A549 (cell line): ENCODE results near the gene RABGAP1L. TPM values are rescaled to one million over a fixed set of nuclear protein-coding genes. Genes with fewer than 3 reads are reported as not detected.
A peak's percentile ranks its signal among the peaks of the same experiment; 100 is the strongest.
"Not testable (repeated sequence)": the region's sequence is repeated elsewhere in the genome, so short reads cannot be mapped to it uniquely, and the experiment has no call there.

Experiments used
- ATAC-seq, 2 experiments: fragments of 200-7000 bp in 1 of 2; fragments of >200 bp in 1 of 2; cut with Nextera tagmentation in 1 of 2; cut with Tn5 transposase in 1 of 2; 3 replicates each; pipeline versions ENCODE4 v1.8.0 to v1.9.1; 2018 to 2020; ENCODE audit warnings: mild to moderate bottlenecking in 1 of 2, moderate library complexity in 1 of 2
- CTCF ChIA-PET: fragments of 300-600 bp; sonication (Branson Sonifier 250); formaldehyde crosslinking; extraction: SDS; loops from one replicate; lab custom pipeline; 2021; ENCODE audit warnings: antibody characterized with exemption, inconsistent platforms; lab: Yijun Ruan, JAX
- POLR2A ChIA-PET: fragments of 350-600 bp; formaldehyde crosslinking; extraction: SDS; loops from one replicate; lab custom pipeline; 2021; ENCODE audit warnings: antibody characterized with exemption, inconsistent platforms; lab: Yijun Ruan, JAX
- DNase-seq, 2 experiments: peaks; one replicate each; pipeline versions ENCODE4 v3.0.0 to v3.0.0-alpha.2; 2011 to 2016; ENCODE audit warnings: low read depth in 1 of 2, low spot score in 1 of 2
- FAIRE-seq: peaks from 2 replicates; lab custom pipeline; 2011; peaks lifted over from hg19 to GRCh38; lab: Jason Lieb, UNC
- H3K27ac ChIP-seq, 2 experiments: fragments of >200 bp; sonication (Bioruptor Twin); formaldehyde crosslinking; 3 replicates each; pipeline ENCODE4 v1.5.1; 2016 to 2017
- H3K4me1 ChIP-seq: fragments of >200 bp; sonication (Bioruptor Twin); formaldehyde crosslinking; 3 replicates; pipeline ENCODE4 v1.6.1; 2016
- H3K4me2 ChIP-seq: fragments of >200 bp; sonication (Bioruptor Twin); formaldehyde crosslinking; 3 replicates; pipeline ENCODE4 v1.6.1; 2016
- H3K4me3 ChIP-seq: fragments of >200 bp; sonication (Bioruptor Twin); formaldehyde crosslinking; 3 replicates; pipeline ENCODE4 v1.5.1; 2016
- H3K9me3 ChIP-seq: fragments of >200 bp; sonication (Bioruptor Twin); formaldehyde crosslinking; 3 replicates; pipeline ENCODE4 v1.6.1; 2016
- BCL3 ChIP-seq: fragments of >200 bp; sonication (Bioruptor Twin); formaldehyde crosslinking; IDR thresholded peaks from 3 replicates; pipeline ENCODE4 v1.6.1; 2016
- CEBPB ChIP-seq, 2 experiments: fragments of >200 bp in 1 of 2; sonication (Bioruptor Twin) in 1 of 2; formaldehyde crosslinking in 1 of 2; IDR thresholded peaks; 2 replicates each; pipeline ENCODE4 v1.6.1; 2012 to 2016
- CHD4 ChIP-seq: fragments of 200-600 bp; sonication (generic); IDR thresholded peaks from 2 replicates; pipeline ENCODE4 v1.6.1; 2016; ENCODE audit warnings: antibody characterized with exemption, mild to moderate bottlenecking, borderline replicate concordance
- EHMT2 ChIP-seq: fragments of 200-600 bp; sonication (generic); IDR thresholded peaks from 2 replicates; pipeline ENCODE4 v1.6.1; 2016; ENCODE audit warnings: antibody characterized with exemption, low read depth, mild to moderate bottlenecking, moderate library complexity
- HES2 ChIP-seq: fragments of >200 bp; sonication (Bioruptor Twin); formaldehyde crosslinking; IDR thresholded peaks from 2 replicates; pipeline ENCODE4 v1.6.1; 2016
- HOXB5 ChIP-seq: fragments of 250-450 bp; sonication (Bioruptor Pico); IDR thresholded peaks from 2 replicates; pipeline ENCODE4 v1.5.0; 2020; ENCODE audit warnings: mild to moderate bottlenecking, moderate library complexity
- KDM1A ChIP-seq: fragments of 200-600 bp; sonication (generic); IDR thresholded peaks from 2 replicates; pipeline ENCODE4 v1.6.1; 2016; ENCODE audit warnings: low read depth, mild to moderate bottlenecking
- KDM5A ChIP-seq: fragments of 200-600 bp; sonication (generic); IDR thresholded peaks from 2 replicates; pipeline ENCODE4 v1.6.1; 2016; ENCODE audit warnings: antibody characterized with exemption, mild to moderate bottlenecking
- NFE2L2 ChIP-seq: fragments of 150-350 bp; conservative IDR thresholded peaks from 2 replicates; pipeline ENCODE4 v1.6.1; 2014; ENCODE audit warnings: low read length
- NPAS2 ChIP-seq: fragments of 250-450 bp; sonication (Bioruptor Pico); IDR thresholded peaks from 2 replicates; pipeline ENCODE4 v1.8.0; 2022; ENCODE audit warnings: mild to moderate bottlenecking, moderate library complexity, borderline replicate concordance
- NR3C1 ChIP-seq: fragments of >200 bp; sonication (Bioruptor Twin); formaldehyde crosslinking; IDR thresholded peaks from 3 replicates; pipeline ENCODE4 v1.6.1; 2017
- PBX3 ChIP-seq: IDR thresholded peaks from 2 replicates; pipeline ENCODE4 v1.6.1; 2012
- POLR2A ChIP-seq: IDR thresholded peaks from 2 replicates; pipeline ENCODE4 v1.6.1; 2012; ENCODE audit warnings: mild to moderate bottlenecking, low read length
- RCOR1 ChIP-seq: fragments of 150-350 bp; IDR thresholded peaks from 2 replicates; pipeline ENCODE4 v1.6.1; 2014; ENCODE audit warnings: antibody characterized with exemption, low read length, low read depth
- SREBF2 ChIP-seq: fragments of 450-650 bp; IDR thresholded peaks from 2 replicates; pipeline ENCODE4 v1.6.1; 2014; ENCODE audit warnings: mild to moderate bottlenecking, moderate library complexity
- TFCP2L1 ChIP-seq: fragments of 250-450 bp; sonication (Bioruptor Pico); IDR thresholded peaks from 2 replicates; pipeline ENCODE4 v1.5.0; 2021; ENCODE audit warnings: mild to moderate bottlenecking
- ZNF302 ChIP-seq: fragments of 250-450 bp; sonication (Bioruptor Pico); IDR thresholded peaks from 2 replicates; pipeline ENCODE4 v1.9.0; 2021; ENCODE audit warnings: inconsistent platforms, mild to moderate bottlenecking, moderate library complexity
- WGBS: methylation state at CpG from one replicate; pipeline ENCODE4 v1.1.6; 2017; ENCODE audit errors: missing lambda C conversion rate; 5-methylcytosine and 5-hydroxymethylcytosine counted together
- polyA plus RNA-seq, 4 experiments: library from polyadenylated mRNA; depleted of rRNA in 3 of 4; stranded (reverse); fragments of >200 nt; fragmentation: RNase III in 1 of 4; extraction: RNeasy Plus Mini Kit Qiagen cat#74134 plus additional on column Dnase treatment in 1 of 4; gene quantifications; 2 replicates in 3 of 4; 3 replicates in 1 of 4; pipeline ENCODE4 v1.2.3, GENCODE V29; 2011 to 2017
- TF ChIP-seq, protein P1 (sequence below): fragments of 250-450 bp; sonication (Bioruptor Pico); IDR thresholded peaks from 2 replicates; pipeline ENCODE4 v1.5.0; 2020; ENCODE audit warnings: low read depth, mild to moderate bottlenecking, moderate library complexity
- TF ChIP-seq, protein P2 (sequence below): fragments of >200 bp; sonication (Bioruptor Twin); formaldehyde crosslinking; IDR thresholded peaks from 3 replicates; pipeline ENCODE4 v1.5.1; 2016

RABGAP1L gene
- polyA plus RNA-seq, 2 of the 4 experiments (the other 2 are of a cell fraction): 8.2 to 18.6 TPM

GRCh38 chr1:174314433-174314832, 155.1 kb downstream of the RABGAP1L start:
- CTCF ChIA-PET: no interaction called here
- H3K27ac ChIP-seq: no peak overlapping the region
- TF ChIP-seq, protein P1, sequence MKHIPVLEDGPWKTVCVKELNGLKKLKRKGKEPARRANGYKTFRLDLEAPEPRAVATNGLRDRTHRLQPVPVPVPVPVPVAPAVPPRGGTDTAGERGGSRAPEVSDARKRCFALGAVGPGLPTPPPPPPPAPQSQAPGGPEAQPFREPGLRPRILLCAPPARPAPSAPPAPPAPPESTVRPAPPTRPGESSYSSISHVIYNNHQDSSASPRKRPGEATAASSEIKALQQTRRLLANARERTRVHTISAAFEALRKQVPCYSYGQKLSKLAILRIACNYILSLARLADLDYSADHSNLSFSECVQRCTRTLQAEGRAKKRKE (CRISPR knock-in tag): no peak
- no peak for TF ChIP-seq NPAS2 (CRISPR knock-in tag)
- TF ChIP-seq, protein P2, sequence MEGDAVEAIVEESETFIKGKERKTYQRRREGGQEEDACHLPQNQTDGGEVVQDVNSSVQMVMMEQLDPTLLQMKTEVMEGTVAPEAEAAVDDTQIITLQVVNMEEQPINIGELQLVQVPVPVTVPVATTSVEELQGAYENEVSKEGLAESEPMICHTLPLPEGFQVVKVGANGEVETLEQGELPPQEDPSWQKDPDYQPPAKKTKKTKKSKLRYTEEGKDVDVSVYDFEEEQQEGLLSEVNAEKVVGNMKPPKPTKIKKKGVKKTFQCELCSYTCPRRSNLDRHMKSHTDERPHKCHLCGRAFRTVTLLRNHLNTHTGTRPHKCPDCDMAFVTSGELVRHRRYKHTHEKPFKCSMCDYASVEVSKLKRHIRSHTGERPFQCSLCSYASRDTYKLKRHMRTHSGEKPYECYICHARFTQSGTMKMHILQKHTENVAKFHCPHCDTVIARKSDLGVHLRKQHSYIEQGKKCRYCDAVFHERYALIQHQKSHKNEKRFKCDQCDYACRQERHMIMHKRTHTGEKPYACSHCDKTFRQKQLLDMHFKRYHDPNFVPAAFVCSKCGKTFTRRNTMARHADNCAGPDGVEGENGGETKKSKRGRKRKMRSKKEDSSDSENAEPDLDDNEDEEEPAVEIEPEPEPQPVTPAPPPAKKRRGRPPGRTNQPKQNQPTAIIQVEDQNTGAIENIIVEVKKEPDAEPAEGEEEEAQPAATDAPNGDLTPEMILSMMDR: no peak
- no peak for TF ChIP-seq RCOR1
- TF ChIP-seq KDM5A: no peak
- no peak for TF ChIP-seq NFE2L2
- TF ChIP-seq EHMT2: no peak
- FAIRE-seq (no peak), DNase-seq (no peak), ATAC-seq (no peak)
- H3K9me3 ChIP-seq: peaks cover 10% of the 10 kb centered on the region; the same call in 2 of the 3 replicates
- no peak overlapping the region for H3K4me2 ChIP-seq
- 58% methylated on average over 4 of the region's 4 CpGs for WGBS
- no peaks in the 10 kb centered on the region for H3K4me1 ChIP-seq
- no peak overlapping the region for H3K4me3 ChIP-seq
- POLR2A ChIA-PET: no interaction called here

GRCh38 chr1:174315239-174315638, 155.9 kb downstream of the RABGAP1L start:
- POLR2A ChIA-PET: no interaction called here
- Histone ChIP-seq H3K27ac (no peak overlapping the region), H3K4me3 (no peak overlapping the region), H3K9me3 (peaks cover 10% of the 10 kb centered on the region; the same call in 2 of the 3 replicates), H3K4me2 (no peak overlapping the region), H3K4me1 (no peaks in the 10 kb centered on the region)
- WGBS: 83% methylated on average over 2 of the region's 2 CpGs
- CTCF ChIA-PET: no interaction called here
- TF ChIP-seq PBX3 (no peak), ZNF302 (CRISPR knock-in tag) (no peak), KDM1A (no peak), BCL3 (no peak), NPAS2 (CRISPR knock-in tag) (no peak), CEBPB (IDR thresholded peaks at IDR 0.05) (no peak), TFCP2L1 (no peak), POLR2A (no peak), HOXB5 (CRISPR knock-in tag) (no peak), RCOR1 (no peak), CHD4 (no peak), HES2 (no peak), SREBF2 (no peak), NR3C1 (no peak)
- DNase-seq: no peak
- FAIRE-seq: peak; percentile 36
- ATAC-seq: no peak

GRCh38 chr1:174320897-174321296, 161.6 kb downstream of the RABGAP1L start:
- H3K27ac ChIP-seq, ATAC-seq, CTCF ChIA-PET, FAIRE-seq, DNase-seq, H3K4me2 ChIP-seq, POLR2A ChIA-PET, H3K9me3 ChIP-seq, H3K4me1 ChIP-seq, H3K4me3 ChIP-seq: not testable (repeated sequence)
- 73% methylated on average over 3 of the region's 3 CpGs for WGBS
